GM19035 (cell line): ENCODE data around the gene PPP2R5B.

Source experiments
- ATAC-seq: cut with Tn5 transposase; IDR thresholded peaks from one replicate; pipeline ENCODE4 v1.9.1; 2021; ENCODE audit not compliant: unreplicated experiment

The PPP2R5B gene

GRCh38 chr11:64923944-64924909 lies at the start of gene PPP2R5B:
PPP2R5B (plus strand) TSS chr11:64924689; CDS start chr11:64925735, 1,046 bp downstream.
- ATAC-seq: peak; percentile 88

- ATAC-seq: no peak
These were observed 48.9 kb upstream of the PPP2R5B start for GRCh38 chr11:64875369-64876228.

- ATAC-seq: no peak
These were observed 48.2 kb upstream of the PPP2R5B start for GRCh38 chr11:64876229-64876750.

- no peak for ATAC-seq
These were observed 47.6 kb upstream of the PPP2R5B start for GRCh38 chr11:64876835-64877341.

GRCh38 chr11:64877390-64878222 lies 46.9 kb upstream of the PPP2R5B start:
- peak; percentile 3 for ATAC-seq

GRCh38 chr11:64878223-64878493 lies 46.3 kb upstream of the PPP2R5B start:
- ATAC-seq: no peak

GRCh38 chr11:64878494-64879243 lies 45.8 kb upstream of the PPP2R5B start, which contains the start of gene EHD1:
EHD1 (minus strand) TSS chr11:64878621; CDS start chr11:64878464, 157 bp downstream.
- peak; percentile 75 for ATAC-seq

GRCh38 chr11:64879244-64879900 lies 45.1 kb upstream of the PPP2R5B start:
- ATAC-seq: no peak

GRCh38 chr11:64880240-64881001 lies 44.1 kb upstream of the PPP2R5B start:
- ATAC-seq: no peak

- ATAC-seq: no peak
These were observed 43.0 kb upstream of the PPP2R5B start for GRCh38 chr11:64881476-64881875.

GRCh38 chr11:64882243-64882642 lies 42.2 kb upstream of the PPP2R5B start:
- ATAC-seq: no peak

GRCh38 chr11:64883575-64883974 lies 40.9 kb upstream of the PPP2R5B start:
- no peak for ATAC-seq

GRCh38 chr11:64884019-64884418 lies 40.5 kb upstream of the PPP2R5B start:
- no peak for ATAC-seq

GRCh38 chr11:64885367-64886286 lies 38.9 kb upstream of the PPP2R5B start:
- ATAC-seq: no peak

- no peak for ATAC-seq
These were observed 37.2 kb upstream of the PPP2R5B start for GRCh38 chr11:64887234-64887756.

- peak; percentile 75 for ATAC-seq
These were observed 36.6 kb upstream of the PPP2R5B start for GRCh38 chr11:64887757-64888405.

GRCh38 chr11:64888406-64888728 lies 36.1 kb upstream of the PPP2R5B start:
- ATAC-seq: no peak
